AG10803 (cell line): ENCODE measurements around the gene CPA1.

Experiments
- DNase-seq: peaks from one replicate; pipeline ENCODE4 v3.0.0; 2010; ENCODE audit warnings: low read depth
- H3K4me3 ChIP-seq: 2 replicates; pipeline ENCODE4 v1.5.1; 2011; ENCODE audit warnings: mild to moderate bottlenecking, low read length, control low read depth
- CTCF ChIP-seq: conservative IDR thresholded peaks from 2 replicates; pipeline ENCODE4 v1.5.1; 2011; ENCODE audit warnings: mild to moderate bottlenecking, low read length, control low read depth, inconsistent platforms

CPA1 gene

GRCh38 chr7:130426564-130426963 is 46.3 kb downstream of the CPA1 start:
- no peak for DNase-seq
- no peak overlapping the region for H3K4me3 ChIP-seq
- no peak for TF ChIP-seq CTCF

- TF ChIP-seq CTCF, result no peak
- no peak overlapping the region for H3K4me3 ChIP-seq
- no peak for DNase-seq
Measured at GRCh38 chr7:130429019-130429418, 48.7 kb downstream of the CPA1 start.

GRCh38 chr7:130430115-130430514 is 49.8 kb downstream of the CPA1 start:
- DNase-seq, result no peak
- TF ChIP-seq CTCF, result no peak
- no peak overlapping the region; the same call in 1 of the 2 replicates for H3K4me3 ChIP-seq

- TF ChIP-seq CTCF, result no peak
- peak; percentile 86 for DNase-seq
- peak overlapping the region; percentile 51 for H3K4me3 ChIP-seq
Measured at GRCh38 chr7:130430841-130431666, 50.8 kb downstream of the CPA1 start.

GRCh38 chr7:130432886-130433285 is 52.6 kb downstream of the CPA1 start:
- DNase-seq, result no peak
- no peak for TF ChIP-seq CTCF
- no peak overlapping the region for H3K4me3 ChIP-seq

DNA sequence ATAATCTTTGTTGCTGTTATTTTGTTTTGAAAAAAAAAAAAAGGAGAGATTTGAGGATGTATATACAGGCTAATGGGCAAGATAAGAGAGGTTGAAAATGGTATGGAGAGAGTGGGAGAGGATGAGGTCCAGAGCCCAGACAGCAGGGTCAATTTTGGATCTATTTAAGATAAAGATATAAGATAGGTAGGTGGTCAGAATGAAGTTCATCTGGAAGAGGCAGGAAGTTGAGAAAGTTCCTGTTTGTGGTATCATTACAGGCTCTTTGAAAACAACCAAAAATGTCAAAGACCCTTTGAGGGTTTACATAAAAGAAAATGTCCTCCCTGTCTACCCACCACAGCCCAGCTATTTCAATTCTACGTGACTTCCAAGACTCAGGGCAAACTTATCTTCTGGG is 53.0 kb downstream of the CPA1 start:
- no peak for TF ChIP-seq CTCF
- DNase-seq, result no peak
- H3K4me3 ChIP-seq, result no peak overlapping the region

DNA sequence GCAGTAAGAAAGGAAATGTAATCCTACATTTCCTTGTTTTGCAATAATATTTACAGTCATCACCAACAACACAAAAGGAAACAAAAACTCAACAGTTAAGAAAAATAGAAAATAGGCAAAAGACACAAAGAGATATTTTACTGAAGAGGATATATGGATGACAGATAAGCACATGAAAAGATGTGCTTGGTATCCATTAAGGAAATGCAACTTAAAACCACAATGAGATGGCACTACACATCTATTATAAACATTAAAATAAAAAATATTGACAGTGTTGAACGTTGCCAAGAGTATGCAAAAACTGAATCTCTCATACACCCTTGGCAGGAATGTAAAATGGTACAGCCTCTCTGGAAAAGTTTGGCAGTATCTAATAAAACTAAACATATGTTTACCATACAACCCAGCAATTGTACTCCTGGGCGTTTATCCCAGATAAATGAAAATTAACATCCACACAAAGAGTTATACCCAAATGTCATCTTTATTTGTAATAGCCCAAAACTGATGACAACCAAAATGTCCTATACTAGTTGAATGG is 55.1 kb downstream of the CPA1 start:
- DNase-seq, result peak; percentile 28
- TF ChIP-seq CTCF, result no peak
- H3K4me3 ChIP-seq, result no peak overlapping the region
